Measurements from ENCODE around the gene MT1H.

The MT1H gene

GRCh38 chr16:56636616-56637413, 32.8 kb upstream of the MT1H start:
- no peak for DNase-seq (ENCODE audit: low read depth)

DNA sequence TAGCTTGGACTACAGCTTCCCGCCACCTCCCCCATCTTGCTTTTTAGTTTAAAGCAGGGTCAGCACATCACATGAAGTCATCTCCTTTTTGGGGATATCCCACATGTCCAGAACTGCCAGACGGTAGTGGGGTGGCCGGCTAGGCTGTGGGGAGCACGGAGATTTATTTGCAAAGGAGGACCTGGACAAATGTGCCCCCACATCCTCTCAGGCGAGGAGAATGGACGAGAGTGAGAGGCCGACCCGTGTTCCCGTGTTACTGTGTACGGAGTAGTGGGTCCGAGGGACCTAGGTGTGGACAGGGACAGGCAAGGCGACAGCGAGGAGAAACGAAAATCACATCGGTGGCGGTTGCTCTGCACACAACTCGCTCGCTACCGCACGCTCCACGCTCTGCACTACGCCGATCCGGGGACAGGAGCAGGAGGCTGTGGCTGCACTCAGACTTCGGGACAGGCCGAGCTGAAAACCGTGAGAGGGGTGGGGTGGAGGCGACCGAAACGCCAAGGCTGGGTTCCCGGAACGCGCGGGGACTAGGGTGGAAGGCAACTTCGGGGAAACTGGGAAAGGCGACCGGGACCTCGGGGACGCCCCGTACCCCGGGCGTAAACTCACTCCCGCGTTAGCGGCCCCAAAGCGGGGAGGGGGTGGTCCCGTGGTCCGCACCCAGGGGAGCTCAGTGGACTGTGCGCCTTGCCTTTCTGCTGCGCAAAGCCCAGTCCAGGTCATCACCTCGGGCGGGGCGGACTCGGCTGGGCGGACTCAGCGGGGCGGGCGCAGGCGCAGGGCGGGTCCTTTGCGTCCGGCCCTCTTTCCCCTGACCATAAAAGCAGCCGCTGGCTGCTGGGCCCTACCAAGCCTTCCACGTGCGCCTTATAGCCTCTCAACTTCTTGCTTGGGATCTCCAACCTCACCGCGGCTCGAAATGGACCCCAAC, 31.5 kb upstream of the MT1H start, which contains the start of gene MT1A:
MT1A (plus strand) TSS at position 853 of the 937 bp plus-strand sequence; CDS start at position 926, 73 bp downstream.
- DNase-seq (ENCODE audit: low read depth) = no peak

DNA sequence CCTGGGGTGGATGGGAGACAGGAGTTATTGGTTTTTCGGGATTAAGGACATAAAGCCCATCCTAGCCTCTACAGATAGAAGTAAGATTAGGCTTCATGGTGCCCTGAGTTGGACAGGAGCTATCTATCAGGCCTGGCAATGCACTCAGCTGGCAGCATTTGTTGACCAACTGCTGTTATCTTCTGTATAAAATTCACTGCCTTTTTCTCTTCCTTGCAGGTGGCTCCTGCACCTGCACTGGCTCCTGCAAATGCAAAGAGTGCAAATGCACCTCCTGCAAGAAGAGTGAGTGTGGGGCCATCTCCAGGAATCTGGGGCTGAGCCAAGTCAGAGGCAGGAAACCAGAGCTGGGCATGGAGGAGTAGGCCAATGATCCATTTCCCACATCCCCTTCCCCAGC, 30.6 kb upstream of the MT1H start:
- DNase-seq (ENCODE audit: low read depth) = no peak

DNA sequence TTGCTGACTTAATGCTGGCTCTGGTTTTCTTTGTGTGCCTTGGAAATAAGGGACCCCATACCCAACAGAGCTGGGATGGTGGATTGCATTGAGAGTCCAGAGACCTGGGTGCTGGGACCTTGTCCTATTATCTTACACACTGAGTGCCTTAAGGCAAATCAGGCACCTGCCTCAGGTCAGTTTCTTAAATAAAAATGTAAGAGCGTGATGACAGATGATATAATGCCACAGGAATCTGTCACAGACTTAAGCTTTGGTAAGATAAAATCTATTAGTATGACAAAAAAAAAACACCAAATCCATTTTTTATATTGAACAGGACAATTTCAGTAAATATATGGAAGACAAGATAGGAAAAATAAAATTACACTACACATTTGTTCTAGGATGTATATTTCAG, 29.5 kb upstream of the MT1H start:
- DNase-seq (ENCODE audit: low read depth) = no peak

DNA sequence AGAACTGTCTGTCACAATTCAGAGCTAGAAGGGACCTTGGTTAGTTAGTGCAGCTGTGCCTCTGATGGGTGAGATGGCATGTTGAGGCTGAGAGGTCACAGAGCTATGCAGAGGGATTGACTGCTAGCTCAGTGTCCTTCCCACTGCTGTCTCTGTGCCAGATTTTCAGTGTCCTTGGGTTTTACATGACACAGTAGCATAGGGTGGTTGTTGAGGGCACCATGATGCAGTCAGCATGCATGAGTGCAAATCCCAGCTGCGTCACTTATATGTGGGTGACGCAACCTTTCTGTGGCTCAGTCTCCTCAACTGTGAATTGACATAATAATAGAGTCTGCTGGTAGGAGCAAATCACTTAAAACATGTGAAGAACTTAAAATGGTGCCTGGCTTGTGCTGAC, 28.4 kb upstream of the MT1H start:
- DNase-seq (ENCODE audit: low read depth) = no peak

DNA sequence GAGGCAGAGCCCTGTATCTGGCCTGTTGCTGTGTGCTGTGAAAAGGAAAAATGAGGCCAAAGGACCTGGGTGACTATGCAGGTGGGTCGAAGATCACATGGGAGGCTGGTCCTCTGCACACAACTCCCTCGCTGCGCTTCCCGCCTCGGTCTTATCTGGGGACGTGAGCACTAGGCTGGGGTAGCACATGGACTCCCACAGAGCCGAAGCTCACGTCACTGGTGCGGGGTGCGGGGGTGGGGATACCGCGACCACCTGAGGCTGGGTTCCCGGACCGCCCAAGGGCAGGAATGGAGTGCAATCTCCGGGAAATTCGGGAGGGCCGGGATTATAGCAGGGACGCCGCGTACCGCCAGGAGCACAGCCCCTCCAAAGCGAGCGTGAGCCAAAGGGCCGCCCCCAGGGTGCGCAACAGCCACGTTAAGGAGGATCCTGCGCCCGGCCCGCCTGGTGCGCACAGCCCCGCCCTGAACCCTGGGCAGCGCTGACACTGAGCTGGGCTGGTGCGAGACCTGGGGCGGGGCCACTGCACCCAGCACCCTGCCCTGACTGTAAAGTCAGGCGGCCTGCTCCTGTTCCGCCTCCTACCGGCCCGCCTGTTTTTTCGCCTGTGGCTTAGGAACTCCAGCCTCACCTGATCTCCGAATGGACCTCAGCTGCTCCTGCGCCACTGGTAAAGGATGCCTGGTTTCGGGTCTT, 26.4 kb upstream of the MT1H start:
- peak; percentile 57 for DNase-seq (ENCODE audit: low read depth)

DNA sequence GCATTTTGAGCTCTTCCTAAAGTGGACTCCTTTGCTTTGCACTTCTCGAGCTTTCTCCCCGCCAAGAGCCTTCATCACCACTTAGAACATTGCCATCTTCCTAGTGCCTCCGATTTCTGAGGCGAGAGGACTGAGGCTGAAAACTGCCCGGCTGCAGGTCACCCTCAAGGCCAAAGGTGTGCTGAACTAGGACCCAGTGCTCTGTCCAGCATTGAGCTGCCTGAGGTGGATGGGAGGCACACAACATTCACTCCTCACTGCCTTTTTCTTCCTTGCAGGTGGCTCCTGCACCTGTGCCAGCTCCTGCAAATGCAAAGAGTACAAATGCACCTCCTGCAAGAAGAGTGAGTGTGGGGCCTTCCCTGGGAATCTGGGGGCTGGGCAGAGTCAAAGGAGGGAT, 25.8 kb upstream of the MT1H start:
- DNase-seq (ENCODE audit: low read depth) = no peak

DNA sequence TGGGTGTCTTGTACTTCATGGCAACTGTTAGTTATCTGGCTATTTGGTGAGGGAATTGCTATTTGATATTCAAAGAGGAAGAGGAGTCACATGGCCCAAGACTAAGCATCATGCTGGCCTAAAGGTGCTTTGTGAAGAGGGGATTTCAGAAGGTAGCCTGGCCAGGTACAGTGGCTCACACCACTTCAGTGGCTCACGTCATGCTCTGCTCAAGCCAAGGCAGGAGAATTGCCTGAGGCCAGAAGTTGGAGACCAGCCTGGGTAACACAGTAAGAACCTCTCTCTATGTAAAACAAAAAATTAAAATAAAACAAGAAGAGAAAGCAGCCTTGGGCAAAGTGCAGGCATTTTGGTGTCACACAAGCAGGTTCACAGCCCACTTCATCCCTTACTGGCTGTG, 24.3 kb upstream of the MT1H start:
- DNase-seq (ENCODE audit: low read depth) = no peak

DNA sequence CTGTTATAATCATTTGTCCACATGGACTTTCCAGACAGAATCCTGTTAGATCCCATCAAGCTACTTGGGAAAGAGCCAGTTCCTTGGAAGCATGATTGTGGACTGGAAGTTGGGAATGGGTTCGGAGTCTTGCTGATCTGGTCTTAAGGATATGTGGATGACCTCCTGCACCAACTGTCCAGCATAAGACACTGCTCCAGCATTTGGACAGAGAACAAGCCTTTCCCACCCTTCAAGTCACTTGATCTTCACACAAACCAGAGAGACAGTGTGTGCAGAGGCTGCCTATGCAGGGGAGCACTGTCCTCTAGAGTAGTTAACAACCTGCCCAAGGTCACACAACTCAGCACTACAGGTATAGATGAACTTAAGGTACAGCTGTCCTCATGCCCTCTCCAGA, 23.8 kb upstream of the MT1H start:
- no peak for DNase-seq (ENCODE audit: low read depth)

DNA sequence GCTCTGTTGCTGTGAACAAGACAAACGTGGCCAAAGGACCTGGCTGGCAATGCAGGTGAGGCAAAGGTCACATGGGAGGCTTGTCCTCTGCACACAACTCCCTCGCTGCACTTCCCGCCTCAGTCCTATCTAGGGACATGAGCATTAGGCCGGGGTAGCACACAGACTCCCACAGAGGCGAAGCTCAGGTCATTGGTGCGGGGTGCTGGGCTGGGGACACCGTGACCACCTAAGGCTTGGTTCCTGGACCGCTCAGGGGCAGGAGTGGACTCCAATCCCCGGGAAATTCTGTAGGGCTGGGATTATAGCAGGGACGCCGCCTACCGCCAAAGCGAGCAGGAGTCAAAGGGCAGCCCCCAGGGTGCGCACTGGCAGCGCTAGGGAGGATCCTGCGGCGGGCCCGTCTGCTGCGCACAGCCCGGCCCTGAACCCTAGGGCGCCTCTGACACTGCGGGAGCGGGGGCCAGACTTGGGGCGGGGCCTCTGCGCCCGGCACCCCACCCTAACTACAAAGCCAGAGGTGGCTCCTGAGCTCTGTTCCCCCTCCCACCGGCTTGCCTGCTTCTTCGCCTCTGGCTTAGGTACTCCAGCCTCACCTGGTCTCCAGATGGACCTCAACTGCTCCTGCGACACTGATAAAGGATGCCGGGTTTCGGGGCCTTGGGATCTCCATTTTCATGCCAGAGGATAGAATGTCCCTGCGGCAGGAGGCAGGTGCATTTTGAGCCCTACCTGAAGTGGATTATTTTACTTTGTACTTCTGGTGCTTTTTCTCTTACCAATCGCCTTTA, 21.8 kb upstream of the MT1H start:
- DNase-seq (ENCODE audit: low read depth) = no peak

DNA sequence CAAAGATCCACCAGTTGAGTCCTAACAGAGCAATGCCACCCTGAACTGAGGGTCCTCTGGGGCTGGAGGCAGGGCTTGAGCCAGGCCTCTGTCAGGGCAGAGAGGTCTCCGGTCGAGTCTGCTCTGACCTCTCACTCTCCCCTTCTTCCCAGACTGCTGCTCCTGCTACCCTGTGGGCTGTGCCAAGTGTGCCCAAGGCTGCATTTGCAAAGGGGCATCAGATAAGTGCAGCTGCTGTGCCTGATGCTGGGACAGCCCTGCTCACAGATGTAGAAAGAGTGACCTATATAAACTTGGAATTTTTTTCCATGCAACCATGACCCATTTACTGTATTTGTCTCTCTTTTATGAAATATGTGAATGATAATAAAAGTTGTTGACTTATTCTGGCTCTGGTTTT, 20.3 kb upstream of the MT1H start:
- no peak for DNase-seq (ENCODE audit: low read depth)

- DNase-seq (ENCODE audit: low read depth) = no peak
Measured at GRCh38 chr16:56649820-56650219, 19.8 kb upstream of the MT1H start.

- no peak for DNase-seq (ENCODE audit: low read depth)
Measured at GRCh38 chr16:56651586-56651985, 18.0 kb upstream of the MT1H start, which contains the start of gene MT1B. MT1B (plus strand) TSS chr16:56651886; CDS start chr16:56651954, 68 bp downstream.

GRCh38 chr16:56652600-56652999, 17.0 kb upstream of the MT1H start:
- DNase-seq (ENCODE audit: low read depth) = no peak

GRCh38 chr16:56653218-56653617, 16.4 kb upstream of the MT1H start:
- DNase-seq (ENCODE audit: low read depth) = no peak

DNA sequence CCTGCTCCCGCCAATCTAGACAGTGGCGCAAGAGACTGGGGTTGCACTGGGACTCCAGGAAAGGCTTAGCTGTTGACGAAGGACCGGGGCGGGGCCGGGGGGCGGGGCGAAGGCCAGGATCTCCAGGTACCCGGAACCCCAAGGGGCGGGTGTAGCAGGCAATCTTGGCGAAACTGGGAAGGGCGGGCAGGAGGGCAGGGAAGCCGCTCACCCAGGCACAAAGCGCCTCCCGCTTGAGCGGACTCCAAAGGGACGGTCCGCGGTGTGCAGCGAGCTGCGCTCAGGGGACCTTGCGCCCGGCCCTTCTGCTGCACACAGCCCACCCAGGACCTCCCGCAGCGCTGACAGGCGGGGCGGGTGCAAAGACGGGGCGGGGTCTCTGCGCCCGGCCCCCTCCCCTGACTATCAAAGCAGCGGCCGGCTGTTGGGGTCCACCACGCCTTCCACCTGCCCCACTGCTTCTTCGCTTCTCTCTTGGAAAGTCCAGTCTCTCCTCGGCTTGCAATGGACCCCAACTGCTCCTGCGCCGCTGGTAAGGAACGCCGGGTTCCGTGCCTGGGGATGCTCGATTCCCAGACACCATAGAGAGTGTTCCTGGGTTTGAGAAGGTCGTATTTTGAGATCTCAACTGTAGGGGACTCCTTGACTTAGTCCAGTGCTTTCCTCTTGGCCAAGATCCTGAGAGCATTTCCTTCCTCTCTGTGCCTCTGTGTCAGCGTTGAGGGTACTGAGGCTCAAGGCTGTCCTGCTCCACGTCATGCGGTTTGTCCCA, 11.9 kb upstream of the MT1H start, which contains the start of gene MT1F:
MT1F (plus strand) TSS at position 405 of the 772 bp plus-strand sequence; CDS start at position 505, 100 bp downstream.
- peak; percentile 43 for DNase-seq (ENCODE audit: low read depth)

DNA sequence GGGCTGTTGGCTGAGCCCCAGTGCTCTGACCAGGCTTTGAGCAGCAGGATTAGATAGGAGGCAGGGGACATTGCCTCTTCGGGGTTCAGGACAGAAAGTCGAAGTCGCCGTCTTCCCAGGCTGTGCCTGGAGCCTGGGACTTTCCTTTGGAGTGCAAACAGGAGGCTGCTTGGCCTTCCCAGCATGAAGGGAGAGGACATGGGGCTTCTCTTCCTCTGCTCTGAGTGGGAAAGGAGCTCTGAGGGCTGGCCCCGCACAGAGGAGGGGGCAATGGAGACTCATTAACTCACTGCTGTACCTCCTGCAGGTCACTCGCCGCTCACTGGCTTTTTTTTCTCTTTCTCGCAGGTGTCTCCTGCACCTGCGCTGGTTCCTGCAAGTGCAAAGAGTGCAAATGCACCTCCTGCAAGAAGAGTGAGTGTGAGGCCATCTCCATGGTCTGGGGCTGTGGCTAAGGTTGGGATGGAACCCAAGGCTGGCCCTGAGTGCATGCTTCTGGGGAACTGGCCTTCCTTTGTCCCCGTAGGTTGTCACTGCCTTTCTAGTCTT, 11.2 kb upstream of the MT1H start:
- DNase-seq (ENCODE audit: low read depth) = no peak

DNA sequence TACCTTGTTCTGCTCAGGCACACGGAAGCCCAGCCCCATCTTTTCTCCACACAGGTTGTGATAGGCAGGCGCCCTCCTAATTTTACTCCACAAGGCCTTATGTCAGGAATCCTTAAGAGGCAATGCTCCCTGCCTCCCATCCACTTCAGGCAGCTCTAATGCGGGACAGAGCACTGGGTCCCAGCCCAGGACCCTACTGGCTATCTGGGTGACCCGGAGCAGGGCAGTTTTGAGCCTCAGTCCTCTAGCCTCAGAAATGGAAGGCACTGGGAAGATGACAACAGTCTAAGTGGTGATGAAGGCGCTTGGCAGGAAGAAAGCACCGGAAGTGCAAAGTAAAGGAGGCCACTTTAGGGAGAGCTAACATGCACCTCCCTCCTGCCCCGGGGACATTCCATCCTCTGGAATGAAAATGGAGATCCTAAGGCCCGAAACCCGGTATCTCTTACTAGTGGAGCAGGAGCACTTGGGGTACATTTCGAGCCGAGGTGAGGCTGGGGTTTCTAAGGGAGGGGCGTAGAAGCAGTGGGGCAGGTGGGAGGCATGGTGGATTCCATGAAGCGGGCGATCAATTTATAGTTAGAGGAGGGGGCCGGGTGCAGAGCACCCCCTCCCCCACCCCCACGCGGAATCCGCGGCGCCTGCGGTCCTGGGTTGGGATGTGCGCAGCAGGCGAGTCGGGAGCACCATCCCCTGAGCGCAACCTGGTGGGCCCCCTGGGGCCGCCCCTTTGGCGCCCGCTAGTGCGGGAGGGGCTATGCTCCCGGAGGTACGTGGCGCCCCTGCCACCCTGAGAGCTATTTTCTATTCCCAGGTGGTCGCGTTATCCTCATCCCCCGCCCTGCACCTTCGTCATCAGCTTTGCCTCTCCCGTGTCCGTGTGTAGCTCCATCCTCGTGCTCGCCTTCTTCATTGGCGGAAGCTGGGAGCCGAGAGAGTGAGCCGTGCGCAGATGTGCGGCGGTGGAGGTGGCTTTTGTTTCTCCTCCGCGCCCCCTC, 7.0 kb upstream of the MT1H start:
- no peak for DNase-seq (ENCODE audit: low read depth)

DNA sequence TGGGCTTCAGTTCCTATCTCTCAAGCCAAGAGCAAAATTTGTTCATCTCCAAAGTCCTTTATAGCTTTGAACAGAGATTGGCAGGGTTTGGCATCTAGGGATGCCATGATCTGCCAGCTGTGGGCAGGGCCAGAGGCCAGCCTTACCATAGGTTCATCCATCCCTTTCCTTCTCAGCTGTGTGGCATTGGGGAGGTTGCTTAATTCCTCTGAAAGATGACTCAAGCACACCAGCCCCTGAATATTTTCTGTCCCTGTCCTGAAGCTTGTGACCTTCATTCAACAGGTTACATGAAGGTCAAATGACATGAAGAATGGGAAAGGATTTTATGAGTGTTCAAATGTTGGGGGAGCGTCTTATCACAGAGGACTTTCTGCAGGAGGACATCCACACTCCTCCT, 5.1 kb upstream of the MT1H start:
- no peak for DNase-seq (ENCODE audit: low read depth)

Measured in activated gamma-delta T cell treated with anti-CD3 and anti-CD28 coated beads, Interleukin-2, amount 50 U/mL, for 16 hours (primary cell).